ENCODE data around the gene PLK1. TPM values are rescaled to one million over a fixed set of nuclear protein-coding genes. Genes with fewer than 3 reads are reported as not detected.

The PLK1 gene
- total RNA-seq, 6 experiments from 2014 or later = 40.5 to 105 (median 97.2) TPM

DNA sequence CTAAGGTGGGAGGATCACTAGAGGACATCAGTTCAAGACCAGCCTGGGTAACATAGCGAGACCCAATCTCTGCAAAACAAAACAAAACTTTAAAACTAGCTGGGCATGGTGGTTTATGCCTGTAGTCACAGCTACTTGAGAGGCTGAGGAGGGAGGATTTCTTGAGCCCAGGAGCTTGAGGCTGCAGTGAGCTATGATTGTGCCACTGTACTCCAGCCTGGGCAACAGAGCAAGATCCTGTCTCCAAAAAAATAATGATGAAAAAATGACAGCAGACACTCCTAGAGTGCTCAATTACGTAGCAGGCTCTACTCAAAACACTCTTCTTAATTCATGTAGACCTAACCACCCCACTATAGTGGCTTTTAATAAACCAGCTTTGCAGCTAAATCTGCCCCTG is 21.4 kb downstream of the PLK1 start:
- TF ChIP-seq, protein P1, sequence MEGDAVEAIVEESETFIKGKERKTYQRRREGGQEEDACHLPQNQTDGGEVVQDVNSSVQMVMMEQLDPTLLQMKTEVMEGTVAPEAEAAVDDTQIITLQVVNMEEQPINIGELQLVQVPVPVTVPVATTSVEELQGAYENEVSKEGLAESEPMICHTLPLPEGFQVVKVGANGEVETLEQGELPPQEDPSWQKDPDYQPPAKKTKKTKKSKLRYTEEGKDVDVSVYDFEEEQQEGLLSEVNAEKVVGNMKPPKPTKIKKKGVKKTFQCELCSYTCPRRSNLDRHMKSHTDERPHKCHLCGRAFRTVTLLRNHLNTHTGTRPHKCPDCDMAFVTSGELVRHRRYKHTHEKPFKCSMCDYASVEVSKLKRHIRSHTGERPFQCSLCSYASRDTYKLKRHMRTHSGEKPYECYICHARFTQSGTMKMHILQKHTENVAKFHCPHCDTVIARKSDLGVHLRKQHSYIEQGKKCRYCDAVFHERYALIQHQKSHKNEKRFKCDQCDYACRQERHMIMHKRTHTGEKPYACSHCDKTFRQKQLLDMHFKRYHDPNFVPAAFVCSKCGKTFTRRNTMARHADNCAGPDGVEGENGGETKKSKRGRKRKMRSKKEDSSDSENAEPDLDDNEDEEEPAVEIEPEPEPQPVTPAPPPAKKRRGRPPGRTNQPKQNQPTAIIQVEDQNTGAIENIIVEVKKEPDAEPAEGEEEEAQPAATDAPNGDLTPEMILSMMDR (IDR thresholded peaks at IDR 0.05) = no peak
- no peak overlapping the region for H3K4me3 Mint-ChIP-seq
- DNase-seq = no peak
- H3K27me3 Mint-ChIP-seq (ENCODE audit: insufficient read depth) = no peaks in the 10 kb centered on the region
- H3K36me3 Mint-ChIP-seq (ENCODE audit: low read depth) = peaks cover 11% of the 10 kb centered on the region; the same call in 1 of the 2 replicates
- no peaks in the 10 kb centered on the region for H3K4me1 Mint-ChIP-seq (ENCODE audit: low read depth)
- H3K27ac Mint-ChIP-seq = no peak overlapping the region
- peaks cover 10% of the 10 kb centered on the region for H3K9me3 Mint-ChIP-seq

DNA sequence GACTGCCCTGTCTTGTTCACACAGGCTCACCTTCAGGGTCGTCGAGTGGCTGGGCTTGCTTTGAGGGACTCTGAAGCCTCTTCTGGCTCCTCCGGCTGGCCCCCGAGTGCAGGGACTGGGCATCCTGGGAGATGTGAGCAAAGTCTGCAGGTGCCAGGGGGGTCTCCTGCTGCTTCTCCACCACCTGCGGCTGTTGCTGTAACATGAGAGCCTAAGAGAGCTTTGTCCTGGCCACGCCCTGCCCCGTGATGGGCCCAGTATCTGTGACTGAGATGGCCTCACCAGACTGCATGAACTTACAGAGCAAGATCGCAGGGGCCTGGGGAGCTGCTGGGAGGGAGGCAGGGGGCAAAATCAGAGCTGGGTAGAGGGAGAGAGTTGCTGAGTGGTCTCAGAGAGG is 21.8 kb downstream of the PLK1 start:
- H3K36me3 Mint-ChIP-seq (ENCODE audit: low read depth) = peaks cover 11% of the 10 kb centered on the region; the same call in 1 of the 2 replicates
- no peak overlapping the region for H3K27ac Mint-ChIP-seq
- H3K9me3 Mint-ChIP-seq = peaks cover 10% of the 10 kb centered on the region
- no peak for DNase-seq
- H3K27me3 Mint-ChIP-seq (ENCODE audit: insufficient read depth) = no peaks in the 10 kb centered on the region; the same call in 1 of the 2 replicates
- no peak overlapping the region for H3K4me3 Mint-ChIP-seq
- H3K4me1 Mint-ChIP-seq (ENCODE audit: low read depth) = no peaks in the 10 kb centered on the region
- TF ChIP-seq, protein P1 (IDR thresholded peaks at IDR 0.05) = no peak

DNA sequence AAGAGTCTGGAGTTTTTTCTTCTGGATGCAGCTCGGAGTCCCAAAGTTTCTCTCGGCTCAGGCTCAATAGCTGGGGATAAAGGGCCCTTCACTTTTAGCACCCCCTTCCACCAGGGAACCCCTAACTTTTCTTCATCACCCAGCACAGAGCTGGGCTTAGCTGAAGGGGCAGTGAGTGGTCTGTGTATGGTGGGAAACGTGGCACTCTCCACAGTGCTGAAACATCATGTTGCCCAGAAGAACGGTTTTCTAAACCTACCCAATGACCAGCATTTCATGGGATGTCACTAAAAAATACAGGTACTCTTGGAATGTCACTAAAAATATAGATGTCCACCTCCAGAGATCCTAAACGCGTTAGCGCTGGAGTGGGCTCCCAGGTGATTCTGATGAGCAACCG is 22.4 kb downstream of the PLK1 start:
- Mint-ChIP-seq H3K27ac (no peak overlapping the region), H3K4me3 (no peak overlapping the region), H3K4me1 (ENCODE audit: low read depth) (no peaks in the 10 kb centered on the region), H3K9me3 (peaks cover 10% of the 10 kb centered on the region), H3K27me3 (ENCODE audit: insufficient read depth) (no peaks in the 10 kb centered on the region; the same call in 1 of the 2 replicates), H3K36me3 (ENCODE audit: low read depth) (peaks cover 11% of the 10 kb centered on the region; the same call in 1 of the 2 replicates)
- DNase-seq = no peak
- TF ChIP-seq, protein P1 (IDR thresholded peaks at IDR 0.05) = no peak

DNA sequence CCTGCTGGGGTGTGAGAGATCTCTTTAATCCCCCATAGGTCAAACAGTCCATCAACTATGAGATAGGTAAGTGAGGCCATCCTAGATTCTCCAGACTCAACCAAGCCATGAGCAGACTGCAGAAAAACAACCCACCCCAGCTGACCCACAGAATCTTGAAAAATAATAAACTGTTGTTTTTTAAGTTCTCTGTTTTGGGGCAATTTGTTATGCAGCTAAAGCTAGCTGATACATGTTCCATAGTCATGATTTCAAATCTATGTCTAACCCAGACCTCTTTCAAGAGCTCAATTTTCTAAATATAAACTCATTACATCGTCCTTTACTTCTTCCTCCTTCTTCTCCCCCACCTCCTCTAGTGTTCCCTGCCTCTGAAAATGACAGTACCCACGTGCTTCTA is 24.3 kb downstream of the PLK1 start:
- Mint-ChIP-seq H3K27me3 (ENCODE audit: insufficient read depth) (peaks cover 4% of the 10 kb centered on the region), H3K4me3 (no peak overlapping the region), H3K27ac (no peak overlapping the region), H3K9me3 (peaks cover 10% of the 10 kb centered on the region), H3K36me3 (ENCODE audit: low read depth) (peaks cover 11% of the 10 kb centered on the region; the same call in 1 of the 2 replicates), H3K4me1 (ENCODE audit: low read depth) (no peaks in the 10 kb centered on the region)
- TF ChIP-seq, protein P1 (IDR thresholded peaks at IDR 0.05) = no peak
- no peak for DNase-seq

DNA sequence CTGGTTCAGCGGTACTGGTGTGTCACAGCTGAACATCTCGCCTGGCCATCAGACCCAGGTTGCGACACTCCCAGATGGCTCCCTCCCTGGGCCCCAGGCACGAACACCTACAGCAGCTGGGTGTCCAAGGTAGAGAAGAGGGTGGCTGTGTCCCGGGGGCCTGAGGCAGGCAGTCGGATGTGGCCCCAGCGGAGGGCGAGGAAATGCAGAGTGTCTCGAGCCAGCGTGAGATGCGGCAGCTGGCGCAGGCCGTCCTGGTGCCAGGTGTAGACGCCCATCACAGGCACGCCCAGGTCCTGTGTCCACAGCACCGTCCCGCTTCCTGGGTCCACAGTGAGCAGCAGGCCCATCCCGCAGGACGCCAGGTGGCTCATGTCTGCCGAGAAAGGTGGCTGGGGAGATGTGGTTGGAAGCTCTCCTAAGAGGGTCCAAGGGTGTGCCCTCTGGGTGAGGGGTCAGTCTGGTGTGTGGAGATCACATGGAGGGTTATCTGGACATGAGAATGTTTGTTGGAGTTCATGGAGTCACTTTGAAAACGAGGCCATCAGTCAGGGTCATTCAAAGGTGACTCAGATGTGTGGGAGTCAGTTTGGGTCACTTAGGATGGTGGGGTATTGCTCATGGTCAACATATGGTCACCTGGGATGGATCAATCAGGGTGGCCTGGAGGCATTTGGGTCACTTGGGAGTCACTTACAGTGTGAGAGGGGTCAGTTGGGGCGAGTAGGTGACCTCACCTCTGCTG is 26.3 kb downstream of the PLK1 start:
- TF ChIP-seq, protein P1 (IDR thresholded peaks at IDR 0.05) = no peak
- Mint-ChIP-seq H3K4me1 (ENCODE audit: low read depth) (no peaks in the 10 kb centered on the region), H3K36me3 (ENCODE audit: low read depth) (peaks cover 11% of the 10 kb centered on the region; the same call in 1 of the 2 replicates), H3K9me3 (peaks cover 20% of the 10 kb centered on the region), H3K27me3 (ENCODE audit: insufficient read depth) (peaks cover 19% of the 10 kb centered on the region), H3K27ac (no peak overlapping the region), H3K4me3 (no peak overlapping the region)
- DNase-seq = no peak

Measured in HFFc6 (cell line).